GM23248 (cell line): Measurements from ENCODE around the gene LRG1. TPM values are rescaled to one million over a fixed set of nuclear protein-coding genes. Genes with fewer than 3 reads are reported as not detected.

Source experiments
- DNase-seq: peaks from one replicate; pipeline ENCODE4 v3.0.0-alpha.2; 2015
- H2AFZ ChIP-seq: fragments of 200-600 bp; sonication (generic); 2 replicates; pipeline ENCODE4 v1.6.1; 2016; ENCODE audit warnings: antibody characterized with exemption
- H3F3A ChIP-seq: fragments of 200-600 bp; sonication (generic); 2 replicates; pipeline ENCODE4 v1.6.1; 2016; ENCODE audit warnings: mild to moderate bottlenecking, antibody characterized with exemption, mixed run types; ENCODE audit not compliant: insufficient read depth
- H3K27ac ChIP-seq: fragments of 200-600 bp; sonication (generic); 2 replicates; pipeline ENCODE4 v1.5.1; 2016; ENCODE audit warnings: mild to moderate bottlenecking
- H3K27me3 ChIP-seq: fragments of 200-600 bp; sonication (generic); replicated peaks from 2 replicates; pipeline ENCODE4 v1.6.1; 2016; ENCODE audit warnings: mild to moderate bottlenecking; ENCODE audit not compliant: insufficient read depth
- H3K36me3 ChIP-seq: fragments of 200-600 bp; sonication (generic); 2 replicates; pipeline ENCODE4 v1.6.1; 2016; ENCODE audit warnings: low read depth, mild to moderate bottlenecking
- H3K4me1 ChIP-seq: fragments of 200-600 bp; sonication (generic); 2 replicates; pipeline ENCODE4 v1.6.1; 2016; ENCODE audit warnings: mild to moderate bottlenecking; ENCODE audit not compliant: insufficient read depth
- H3K4me2 ChIP-seq: fragments of 200-600 bp; sonication (generic); one replicate; pipeline ENCODE4 v1.6.1; 2016; ENCODE audit warnings: mild to moderate bottlenecking; ENCODE audit not compliant: unreplicated experiment
- H3K4me3 ChIP-seq: fragments of 200-600 bp; sonication (generic); 2 replicates; pipeline ENCODE4 v1.5.1; 2016; ENCODE audit warnings: mild to moderate bottlenecking
- H3K79me2 ChIP-seq: fragments of 200-600 bp; sonication (generic); 2 replicates; pipeline ENCODE4 v1.6.1; 2016; ENCODE audit warnings: mild to moderate bottlenecking; ENCODE audit not compliant: insufficient read depth
- H3K9ac ChIP-seq: fragments of 200-600 bp; sonication (generic); 2 replicates; pipeline ENCODE4 v1.6.1; 2016; ENCODE audit warnings: mild to moderate bottlenecking
- H3K9me2 ChIP-seq: fragments of 200-600 bp; sonication (generic); 2 replicates; pipeline ENCODE4 v1.6.1; 2016; ENCODE audit warnings: mixed run types, mild to moderate bottlenecking, moderate library complexity; ENCODE audit not compliant: insufficient read depth
- H3K9me3 ChIP-seq: fragments of 200-600 bp; sonication (generic); one replicate; pipeline ENCODE4 v1.6.1; 2017; ENCODE audit warnings: low read depth
- H4K20me1 ChIP-seq: fragments of 200-600 bp; sonication (generic); 2 replicates; pipeline ENCODE4 v1.6.0; 2016; ENCODE audit not compliant: insufficient read depth
- EZH2 ChIP-seq: fragments of 200-600 bp; sonication (generic); IDR thresholded peaks from 2 replicates; pipeline ENCODE4 v1.6.1; 2018; ENCODE audit warnings: antibody characterized with exemption, mild to moderate bottlenecking; ENCODE audit not compliant: insufficient read depth, poor library complexity, severe bottlenecking
- EZH2phosphoT487 ChIP-seq: fragments of 200-600 bp; sonication (generic); IDR thresholded peaks from 2 replicates; pipeline ENCODE4 v1.6.1; 2018; ENCODE audit warnings: antibody characterized with exemption, moderate library complexity, mild to moderate bottlenecking, low read depth; ENCODE audit not compliant: insufficient read depth
- WGBS, 2 experiments: methylation state at CpG; one replicate each; pipeline ENCODE4 v1.1.6; 2015 to 2017; ENCODE audit warnings: low lambda C conversion rate in 2 of 2, low coverage in 1 of 2; ENCODE audit errors: missing lambda C conversion rate in 2 of 2; 5-methylcytosine and 5-hydroxymethylcytosine counted together
- in situ Hi-C: fragments of 300-500 bp; cut with MboI; formaldehyde crosslinking; loops from 2 replicates; pipeline ENCODE4 v1.15.0; 2020
- polyA plus RNA-seq: library from polyadenylated mRNA; unstranded; fragments of >200 nt; fragmentation: Nextera tagmentation; extraction: Ambion mirVana; gene quantifications from 2 replicates; pipeline ENCODE4 v1.2.1, GENCODE V29; 2016
- total RNA-seq: library from RNA; depleted of rRNA; stranded (reverse); fragments of >200 nt; shearing (Covaris generic); gene quantifications from 2 replicates; pipeline ENCODE4 v1.2.3, GENCODE V29; 2014

The LRG1 gene
- total and polyA plus RNA-seq, 2 experiments from 2014 or later: not detected

DNA sequence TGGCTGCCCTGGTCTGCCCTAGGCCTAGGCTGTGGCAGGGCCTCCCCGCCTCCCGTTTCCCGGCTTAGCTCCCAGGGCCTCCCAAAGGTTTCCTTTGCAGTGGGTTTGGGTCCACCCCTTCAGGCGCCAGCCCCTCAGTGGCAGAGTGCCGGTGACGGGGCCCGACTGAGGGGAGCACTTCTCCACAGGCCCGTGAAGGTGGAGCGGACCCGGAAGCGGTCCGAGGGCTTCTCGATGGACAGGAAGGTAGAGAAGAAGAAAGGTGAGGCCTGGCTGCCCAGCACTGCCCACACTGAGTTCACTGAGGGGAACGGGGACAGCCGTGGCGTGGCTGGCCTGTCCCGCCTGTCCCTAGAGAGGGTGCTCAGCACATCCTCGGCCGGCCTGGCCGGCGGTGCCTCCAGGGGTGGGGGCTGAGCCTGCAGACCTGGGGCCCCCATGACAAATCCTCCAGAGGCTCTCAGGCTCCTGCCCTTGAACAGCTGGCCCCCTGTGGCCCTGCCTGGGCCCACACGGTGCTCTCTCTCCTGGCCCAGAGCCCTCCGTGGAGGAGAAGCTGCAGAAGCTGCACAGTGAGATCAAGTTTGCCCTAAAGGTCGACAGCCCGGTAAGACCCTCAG lies 42.0 kb downstream of the LRG1 start:
- H3K4me1 ChIP-seq: no peaks in the 10 kb centered on the region
- no peaks in the 10 kb centered on the region for H3K79me2 ChIP-seq
- no peaks in the 10 kb centered on the region for H3K27me3 ChIP-seq
- H3K36me3 ChIP-seq: no peaks in the 10 kb centered on the region; the same call in 1 of the 2 replicates
- no peaks in the 10 kb centered on the region for H3K9me3 ChIP-seq
- no peak overlapping the region for H2AFZ ChIP-seq
- H3K4me3 ChIP-seq: no peak overlapping the region
- H4K20me1 ChIP-seq: no peaks in the 10 kb centered on the region
- TF ChIP-seq EZH2phosphoT487 (no peak), EZH2 (no peak)
- H3F3A ChIP-seq: no peaks in the 10 kb centered on the region
- in situ Hi-C loops: no loop called here
- WGBS, 2 experiments: 87 to 92% methylated on average over 20 to 25 of the region's 25 CpGs
- H3K9ac ChIP-seq: no peak overlapping the region
- DNase-seq: no peak
- H3K27ac ChIP-seq: no peak overlapping the region
- no peaks in the 10 kb centered on the region for H3K9me2 ChIP-seq
- H3K4me2 ChIP-seq: no peak overlapping the region

DNA sequence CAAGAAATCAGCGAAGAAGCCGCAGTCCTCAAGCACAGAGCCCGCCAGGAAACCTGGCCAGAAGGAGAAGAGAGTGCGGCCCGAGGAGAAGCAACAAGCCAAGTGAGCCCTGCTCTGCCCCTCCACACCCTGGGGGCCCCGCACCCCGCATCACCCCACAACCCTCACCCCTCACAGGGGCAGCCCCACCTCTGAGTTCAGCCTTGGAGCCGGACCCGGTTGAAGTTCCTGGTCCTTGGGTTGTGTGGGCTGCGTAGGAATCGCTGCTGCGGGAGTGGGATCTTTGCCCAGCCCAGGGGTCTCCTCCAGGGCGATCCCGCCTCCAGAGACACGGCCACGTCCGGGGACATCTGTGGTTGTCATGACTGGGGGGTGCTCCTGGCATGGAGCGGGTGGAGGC lies 43.5 kb downstream of the LRG1 start:
- 87 to 91% methylated on average over 14 to 18 of the region's 18 CpGs for WGBS, 2 experiments
- in situ Hi-C loops: no loop called here
- Histone ChIP-seq H3K4me1 (no peaks in the 10 kb centered on the region), H3K27me3 (no peaks in the 10 kb centered on the region), H3K79me2 (no peaks in the 10 kb centered on the region), H3K9me3 (no peaks in the 10 kb centered on the region), H3K9me2 (no peaks in the 10 kb centered on the region), H3K27ac (no peak overlapping the region), H3K4me3 (no peak overlapping the region), H3K4me2 (no peak overlapping the region), H3F3A (no peaks in the 10 kb centered on the region), H2AFZ (no peak overlapping the region), H4K20me1 (no peaks in the 10 kb centered on the region), H3K9ac (no peak overlapping the region), H3K36me3 (no peaks in the 10 kb centered on the region; the same call in 1 of the 2 replicates)
- no peak for DNase-seq
- TF ChIP-seq EZH2 (no peak), EZH2phosphoT487 (no peak)

DNA sequence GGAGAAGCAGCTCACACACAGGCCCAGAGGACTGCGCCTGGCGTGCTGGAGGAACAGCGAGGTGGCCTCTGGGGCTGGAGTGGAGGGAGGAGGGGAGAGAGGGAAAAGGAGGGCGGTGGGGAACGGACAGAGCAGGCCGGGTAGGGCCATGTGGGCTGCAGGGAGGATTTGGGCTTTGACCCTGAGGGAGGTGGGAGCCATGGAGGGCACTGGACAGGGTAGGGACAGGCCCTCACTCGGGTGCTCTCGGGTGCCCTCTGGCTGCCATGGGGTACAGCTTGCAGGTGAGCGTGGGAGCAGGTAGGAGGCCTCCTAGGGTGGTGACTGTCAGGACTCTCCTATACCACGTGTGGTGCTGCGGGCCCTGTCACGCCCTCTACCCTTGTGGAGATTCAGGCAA lies 44.4 kb downstream of the LRG1 start:
- Histone ChIP-seq H4K20me1 (no peaks in the 10 kb centered on the region), H3K36me3 (no peaks in the 10 kb centered on the region; the same call in 1 of the 2 replicates), H3K4me3 (no peak overlapping the region), H3K79me2 (no peaks in the 10 kb centered on the region), H2AFZ (no peak overlapping the region), H3K27ac (no peak overlapping the region), H3K4me1 (no peaks in the 10 kb centered on the region), H3F3A (no peaks in the 10 kb centered on the region), H3K4me2 (no peak overlapping the region), H3K9me2 (no peaks in the 10 kb centered on the region), H3K9ac (no peak overlapping the region), H3K9me3 (no peaks in the 10 kb centered on the region), H3K27me3 (no peaks in the 10 kb centered on the region)
- 95 to 98% methylated on average over 7 to 12 of the region's 12 CpGs for WGBS, 2 experiments
- no peak for DNase-seq
- TF ChIP-seq EZH2: no peak
- in situ Hi-C loops: no loop called here

DNA sequence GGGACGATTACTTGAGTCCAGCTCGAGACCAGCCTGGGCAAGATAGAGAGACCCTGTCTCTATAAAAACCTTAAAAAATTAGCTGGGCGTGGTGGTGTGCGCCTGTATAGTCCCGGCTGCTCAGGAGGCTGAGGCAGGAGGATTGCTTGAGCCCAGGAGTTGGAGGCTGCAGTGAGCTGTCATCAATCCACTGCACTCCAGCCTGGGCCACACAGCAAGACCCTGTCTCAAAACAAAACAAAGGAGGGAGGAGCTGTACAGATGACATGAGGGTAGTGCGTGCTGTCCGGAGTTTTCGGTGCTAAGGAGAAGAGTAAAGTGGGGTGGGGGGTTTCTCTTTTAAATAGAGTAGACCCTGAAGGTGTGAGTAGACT lies 45.2 kb downstream of the LRG1 start:
- WGBS, 2 experiments: 97 to 99% methylated on average over 6 to 8 of the region's 8 CpGs
- Histone ChIP-seq H3K36me3 (peaks cover 1% of the 10 kb centered on the region; the same call in 1 of the 2 replicates), H2AFZ (no peak overlapping the region), H3K9me3 (no peaks in the 10 kb centered on the region), H3K27ac (no peak overlapping the region), H3K79me2 (no peaks in the 10 kb centered on the region), H4K20me1 (no peaks in the 10 kb centered on the region), H3K4me3 (no peak overlapping the region), H3F3A (no peaks in the 10 kb centered on the region), H3K9me2 (no peaks in the 10 kb centered on the region), H3K9ac (no peak overlapping the region), H3K4me2 (no peak overlapping the region), H3K4me1 (no peaks in the 10 kb centered on the region), H3K27me3 (no peaks in the 10 kb centered on the region)
- TF ChIP-seq EZH2phosphoT487 (no peak), EZH2 (no peak)
- in situ Hi-C loops: no loop called here
- no peak for DNase-seq
